ENCODE results near the gene FBXW11.
"Not testable (repeated sequence)": the region's sequence is repeated elsewhere in the genome, so short reads cannot be mapped to it uniquely, and the experiment has no call there.

Gene FBXW11

DNA sequence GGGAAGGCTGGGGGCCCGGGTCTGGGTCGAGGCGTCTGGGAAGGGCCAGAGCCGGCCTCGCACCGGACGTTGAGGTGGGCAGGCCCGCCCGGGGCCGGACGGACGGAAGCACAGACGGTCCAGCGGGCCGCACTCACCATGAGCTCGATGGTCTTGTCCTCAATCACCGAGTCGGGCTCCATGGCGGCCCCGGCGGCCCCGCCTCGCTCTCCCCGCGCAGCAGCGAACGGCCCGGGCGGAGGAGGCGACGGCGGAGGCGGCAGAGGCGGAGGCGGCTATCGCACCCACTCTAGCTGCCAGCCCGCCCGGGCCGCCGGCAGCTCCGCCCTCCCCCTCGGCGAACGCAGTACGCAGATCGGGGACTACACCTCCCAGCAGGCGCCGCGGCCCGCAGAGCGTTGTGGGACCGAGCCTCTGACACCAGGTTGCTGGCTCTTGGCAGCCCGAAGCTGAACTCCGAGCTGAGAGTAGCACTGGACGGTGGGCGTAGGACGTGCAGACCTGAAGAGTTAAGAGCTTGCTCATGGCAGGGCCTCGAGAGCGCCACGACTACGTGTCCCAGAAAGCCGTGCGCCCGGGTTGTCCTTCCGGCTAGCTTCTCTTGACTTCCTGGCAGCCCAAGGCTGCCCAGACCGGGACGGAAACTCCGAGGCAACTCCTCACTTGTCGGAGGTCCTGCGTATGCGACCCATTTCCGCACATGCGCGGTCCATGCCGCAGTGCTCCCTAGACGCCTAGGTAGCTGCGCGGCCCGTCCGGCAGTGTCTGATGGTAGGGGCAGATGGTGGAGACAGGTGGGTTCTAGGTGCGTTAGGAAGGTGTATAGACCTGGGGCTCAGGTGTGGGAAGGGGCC lies at the start of gene FBXW11:
Gene FBXW11, minus strand, starts transcription at position 318 of the 854 bp plus-strand sequence. Its CDS starts 136 bp downstream, at position 182.
- peak; percentile 94 for DNase-seq (ENCODE audit: low read depth)

DNA sequence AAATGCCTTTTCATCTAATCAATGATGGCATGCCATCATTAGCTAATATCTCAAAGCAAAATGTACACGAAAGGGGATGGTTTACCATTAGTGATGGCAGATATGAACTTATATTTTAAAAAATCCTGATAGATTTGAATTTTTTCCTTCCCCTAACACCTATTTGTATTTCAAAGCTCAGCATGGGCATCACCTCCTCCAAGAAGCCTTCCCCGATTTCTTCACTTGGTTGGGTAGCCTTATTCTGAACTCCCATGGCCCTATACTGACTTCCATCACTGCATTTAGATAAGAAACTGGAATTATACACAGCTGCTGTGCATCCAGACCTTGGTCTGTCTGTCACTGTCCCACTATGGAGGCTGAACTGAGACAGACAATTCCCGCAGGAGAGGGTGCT lies 49.6 kb upstream of the FBXW11 start:
- no peak for DNase-seq (ENCODE audit: low read depth)

DNA sequence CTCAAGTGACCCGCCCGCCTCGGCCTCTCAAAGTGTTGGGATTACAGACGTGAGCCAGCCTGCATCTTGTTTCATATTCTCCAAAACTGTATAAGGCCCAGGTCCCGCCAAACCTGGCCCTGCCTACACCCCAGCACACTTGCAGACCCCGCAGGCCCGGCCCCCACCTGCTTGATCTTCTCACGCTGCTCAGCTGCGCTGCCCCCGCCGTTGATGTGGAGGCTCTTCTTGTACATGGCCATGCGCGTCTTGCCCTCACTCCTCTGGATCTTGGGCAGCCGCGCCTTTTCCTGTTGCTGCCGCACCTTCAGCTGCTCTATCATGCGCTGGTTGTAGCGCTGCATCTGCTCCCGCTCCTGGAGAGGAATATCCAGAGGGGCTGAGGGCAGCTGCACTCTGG lies 49.0 kb upstream of the FBXW11 start:
- DNase-seq (ENCODE audit: low read depth), result no peak

DNA sequence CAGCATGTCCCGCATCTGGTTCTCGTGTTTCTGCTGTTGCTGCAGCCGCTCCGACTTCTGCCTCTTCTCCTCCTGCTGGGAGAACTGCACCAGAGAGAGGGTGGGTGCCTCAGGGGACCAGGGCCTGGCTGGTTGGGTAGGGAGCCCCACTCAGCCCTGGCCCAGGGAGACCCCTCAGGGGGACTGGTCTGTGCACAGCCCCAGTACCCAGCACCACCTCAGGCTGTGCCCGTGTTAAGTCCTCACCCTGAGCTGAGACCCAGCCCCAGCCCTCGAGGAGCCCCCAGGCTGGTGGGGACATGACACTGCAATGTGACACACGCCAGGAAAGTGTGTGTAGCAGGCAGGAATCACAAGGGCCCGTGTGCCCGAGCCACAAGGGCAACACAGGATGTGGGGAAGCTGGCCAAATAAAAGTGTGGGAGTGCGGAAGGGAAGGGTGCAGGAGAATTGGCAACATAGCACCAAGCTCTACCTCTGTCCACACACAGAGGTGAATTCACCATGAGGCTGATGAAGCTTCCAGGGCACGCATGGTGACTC lies 48.2 kb upstream of the FBXW11 start:
- no peak for DNase-seq (ENCODE audit: low read depth)

DNA sequence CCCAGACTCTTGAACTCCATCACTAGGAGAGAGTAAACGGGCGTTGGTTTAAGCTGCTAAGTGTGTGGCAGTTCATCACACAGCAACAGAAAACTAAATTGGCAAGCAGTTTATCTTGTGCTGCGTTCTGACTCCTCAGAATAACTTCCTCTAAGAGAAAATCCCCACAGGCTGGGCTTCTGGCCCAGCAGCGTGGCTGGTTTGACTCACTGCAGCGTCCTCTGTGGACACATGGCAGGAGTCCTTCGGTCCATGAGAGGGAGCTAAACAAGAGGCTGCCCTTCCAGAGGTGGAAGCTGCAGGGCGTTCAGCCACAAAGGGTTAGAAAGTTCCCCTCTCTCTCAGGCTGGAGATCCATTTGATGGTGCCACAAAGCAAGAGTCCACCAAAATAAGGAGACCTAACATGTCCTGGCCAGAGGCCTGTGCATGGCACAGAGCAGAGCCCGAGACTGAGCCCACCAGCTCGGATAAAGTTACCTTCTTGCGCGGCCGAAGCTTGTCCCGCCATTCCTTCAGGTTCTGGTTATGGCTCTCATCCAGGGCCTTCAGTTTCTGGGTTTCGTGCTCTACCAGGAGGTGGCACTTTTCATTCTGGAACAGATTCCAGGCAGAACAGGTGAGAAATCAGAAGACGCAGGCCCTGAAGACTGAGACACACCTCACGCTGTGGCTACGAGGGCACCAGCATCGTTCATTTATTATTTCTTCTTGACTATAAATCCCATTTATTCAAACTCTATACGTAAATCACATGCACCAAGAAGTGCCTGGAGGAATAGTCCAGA lies 46.2 kb upstream of the FBXW11 start:
- peak; percentile 33 for DNase-seq (ENCODE audit: low read depth)

DNA sequence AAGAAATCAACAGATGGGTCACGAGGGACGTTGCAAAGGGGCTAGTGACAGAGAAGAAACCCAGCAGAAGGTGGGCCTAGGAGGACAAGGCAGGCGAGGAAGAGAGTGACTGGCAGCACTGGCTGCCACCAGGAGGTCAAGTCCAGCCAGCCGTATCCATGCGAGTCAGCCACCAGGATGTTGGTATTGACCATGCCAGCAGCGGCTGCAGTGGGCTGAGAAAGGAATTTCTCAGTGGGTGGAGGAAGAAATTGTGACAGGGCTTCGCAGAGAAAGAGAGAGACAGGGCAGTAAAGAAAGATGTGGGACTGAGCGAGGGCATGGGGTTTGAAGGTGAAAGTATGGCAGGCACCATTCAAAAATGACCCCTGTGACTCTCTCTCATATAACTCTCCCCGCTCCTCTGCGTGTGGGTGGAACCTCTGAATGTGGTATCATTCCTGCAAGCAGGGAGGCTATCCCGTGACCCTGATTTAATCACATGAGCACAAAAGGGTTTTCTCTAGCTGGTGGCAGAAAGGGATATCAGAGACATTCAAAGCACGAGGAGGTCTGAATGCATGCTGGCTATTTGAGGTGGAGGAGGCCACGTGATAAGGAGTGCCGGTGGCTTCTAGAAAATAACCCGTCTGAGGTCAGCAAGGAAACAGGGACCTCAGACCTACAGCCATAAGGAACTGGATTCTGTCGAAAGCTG lies 45.4 kb upstream of the FBXW11 start:
- DNase-seq (ENCODE audit: low read depth), result no peak

DNA sequence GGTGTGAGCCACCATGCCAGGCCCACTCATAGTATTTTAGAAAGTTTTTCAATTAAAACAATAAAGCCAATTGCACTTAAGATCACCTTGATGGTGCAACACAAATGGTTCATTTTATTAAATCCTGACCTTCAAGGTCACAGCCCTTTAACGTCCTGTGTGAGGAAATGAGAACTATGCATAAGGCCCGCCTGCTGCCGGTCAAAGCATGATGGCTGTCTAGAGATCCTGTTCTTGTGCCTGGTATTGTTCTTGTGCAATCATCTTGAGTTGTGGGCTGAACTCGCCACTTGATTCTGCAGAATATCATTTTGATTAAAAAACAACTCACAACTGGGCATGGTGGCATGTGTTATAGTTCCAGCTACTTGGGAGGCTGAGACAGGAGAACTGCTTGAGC lies 43.6 kb upstream of the FBXW11 start:
- DNase-seq (ENCODE audit: low read depth), result no peak

DNA sequence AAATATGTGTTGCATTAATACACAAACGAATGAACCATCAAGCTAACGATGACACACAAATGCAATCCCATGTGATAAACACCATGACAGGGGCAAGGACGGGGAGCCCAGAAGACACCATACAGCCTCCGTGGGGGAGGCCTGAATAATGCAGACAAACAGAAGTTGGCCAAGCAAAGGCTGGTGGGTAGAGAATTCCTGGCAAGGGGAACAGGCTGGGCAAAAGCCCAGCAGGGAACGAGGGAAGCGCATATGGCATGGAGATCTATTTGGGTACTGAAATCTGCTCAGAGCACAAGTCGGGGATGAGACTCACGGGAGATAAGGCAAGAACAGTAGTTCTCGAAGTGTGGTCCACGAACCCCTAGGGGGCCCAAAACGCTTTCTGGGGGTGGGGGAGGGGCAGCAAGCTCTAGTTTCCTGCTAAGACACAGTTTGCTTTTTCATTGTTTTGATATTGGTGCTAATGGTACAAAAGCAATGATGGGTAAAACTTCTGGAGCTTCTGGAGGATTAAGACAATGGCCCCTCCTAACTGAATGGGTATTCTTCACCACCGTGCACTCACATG lies 42.9 kb upstream of the FBXW11 start:
- DNase-seq (ENCODE audit: low read depth), result no peak

DNA sequence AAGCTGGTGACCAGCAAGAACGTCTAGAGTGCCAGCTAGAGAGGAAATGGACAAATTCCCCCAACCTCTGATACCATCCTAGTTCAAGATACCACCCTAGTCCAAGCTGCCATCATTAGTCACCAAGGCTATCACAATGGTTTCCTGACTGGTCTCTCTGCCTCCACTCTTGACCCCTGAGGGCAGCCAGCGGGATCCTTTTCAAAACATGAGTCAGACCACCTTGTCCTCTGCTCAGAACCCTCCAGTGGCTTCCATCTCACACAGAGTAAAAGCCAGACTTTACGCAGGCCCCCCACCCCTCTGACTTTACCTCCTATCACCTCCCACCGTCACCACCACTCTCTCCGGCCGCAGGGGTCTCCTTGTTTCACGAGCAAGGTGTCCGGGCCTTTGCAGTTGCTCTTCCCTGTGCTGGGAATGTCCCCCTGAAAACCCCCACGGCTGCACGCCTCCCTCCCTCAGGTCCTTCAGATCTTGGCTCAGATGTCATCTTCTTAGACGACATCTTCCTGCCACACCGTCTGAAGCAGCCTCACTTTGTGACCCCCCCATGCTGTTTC lies 42.2 kb upstream of the FBXW11 start:
- DNase-seq (ENCODE audit: low read depth), result no peak

DNA sequence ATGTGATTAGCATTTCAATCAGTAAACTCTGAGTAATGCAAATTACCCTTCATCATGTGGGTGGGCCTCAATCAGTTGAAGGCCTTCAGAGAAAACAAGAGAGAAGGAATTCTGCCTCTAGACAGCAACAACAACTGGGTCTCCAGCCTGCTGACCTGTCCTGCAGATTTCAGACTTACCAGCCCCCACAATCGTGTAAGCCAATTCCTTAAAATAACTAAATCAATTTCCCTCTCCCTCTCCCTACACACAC lies 41.7 kb upstream of the FBXW11 start:
- no peak for DNase-seq (ENCODE audit: low read depth)

DNA sequence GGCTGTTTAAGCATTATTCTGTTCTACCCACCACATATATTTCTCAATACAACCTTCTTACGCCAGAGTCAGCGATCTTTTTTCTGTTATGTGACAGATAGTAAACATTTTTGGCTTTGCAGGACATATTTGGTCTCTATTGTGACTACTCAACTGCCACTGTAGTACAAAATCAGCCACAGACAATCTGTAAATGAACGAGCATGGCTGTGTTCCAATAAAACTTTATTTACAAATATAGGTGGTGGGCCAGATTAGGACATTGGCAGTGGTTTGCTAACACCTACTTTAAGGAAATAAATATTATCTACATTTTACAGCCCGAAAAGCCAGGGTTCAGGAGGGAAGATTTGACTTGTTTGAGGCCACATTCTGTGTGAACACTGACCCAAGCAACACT lies 40.2 kb upstream of the FBXW11 start:
- no peak for DNase-seq (ENCODE audit: low read depth)

DNA sequence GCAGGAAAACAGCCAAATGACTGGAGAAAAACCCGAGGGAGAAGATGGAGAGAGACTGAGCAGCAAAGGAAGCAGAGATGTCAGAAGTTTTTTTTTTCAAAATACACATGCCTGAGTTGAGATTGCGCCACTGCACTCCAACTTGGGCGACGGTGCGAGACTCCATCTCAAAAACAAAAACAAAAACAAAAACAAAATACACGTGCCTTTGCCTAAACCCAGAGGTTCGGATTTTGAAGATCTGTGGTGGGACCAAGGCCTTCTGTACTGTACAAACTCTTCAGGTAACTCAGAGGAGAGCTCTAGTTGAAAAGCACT lies 38.8 kb upstream of the FBXW11 start:
- DNase-seq (ENCODE audit: low read depth), result no peak

DNA sequence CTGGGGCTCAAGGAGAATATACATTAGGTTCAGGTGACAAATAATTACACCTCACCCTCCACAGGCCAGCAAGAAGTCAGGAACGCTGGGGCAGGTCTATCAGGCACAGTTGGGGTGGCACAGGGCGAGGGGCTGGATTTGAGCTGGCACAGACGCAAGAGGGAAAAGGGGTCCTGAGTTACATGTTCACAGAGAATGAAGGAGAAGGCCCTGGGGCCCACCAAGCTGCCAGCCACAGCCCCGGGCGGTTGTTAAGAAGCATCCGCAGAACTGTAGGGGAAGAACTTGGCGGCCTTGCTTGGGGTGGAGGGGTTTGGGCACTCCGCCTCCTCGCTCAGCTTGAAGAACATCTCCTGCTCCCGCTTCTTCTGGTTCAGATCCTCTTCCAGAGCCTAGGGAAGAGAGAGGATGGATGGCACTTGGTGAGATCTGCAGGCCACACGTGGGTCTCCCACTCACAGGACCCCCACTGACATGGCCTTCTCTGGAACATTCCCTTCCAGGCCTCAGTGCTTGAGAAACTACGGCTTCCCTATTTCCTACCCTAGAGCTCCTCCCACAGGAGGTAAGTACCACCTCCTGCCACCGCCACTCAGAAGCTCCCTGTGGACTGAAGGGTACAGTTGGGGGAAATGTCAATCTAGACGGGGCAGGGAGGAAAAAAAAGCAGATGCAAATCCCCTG lies 38.3 kb upstream of the FBXW11 start:
- DNase-seq (ENCODE audit: low read depth), result no peak

DNA sequence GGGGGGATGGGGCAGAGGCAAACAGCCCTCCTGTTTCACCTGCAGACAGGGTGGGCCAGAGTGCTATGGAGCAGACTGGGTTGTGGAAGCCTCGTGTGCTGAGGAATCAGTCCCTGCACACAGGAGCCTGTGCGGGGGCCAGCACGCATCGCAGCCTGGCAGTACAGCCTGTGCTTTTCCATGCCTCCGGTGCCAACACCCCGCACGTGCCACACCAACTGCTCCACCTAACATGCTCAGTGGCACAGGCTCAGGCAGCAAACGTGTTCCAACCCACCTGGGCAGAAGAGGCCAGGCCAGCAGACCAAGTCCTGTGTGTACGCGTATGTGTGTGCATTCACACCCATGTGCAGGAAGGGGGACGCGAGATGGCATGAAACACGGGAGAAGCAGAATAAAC lies 37.4 kb upstream of the FBXW11 start:
- no peak for DNase-seq (ENCODE audit: low read depth)

DNA sequence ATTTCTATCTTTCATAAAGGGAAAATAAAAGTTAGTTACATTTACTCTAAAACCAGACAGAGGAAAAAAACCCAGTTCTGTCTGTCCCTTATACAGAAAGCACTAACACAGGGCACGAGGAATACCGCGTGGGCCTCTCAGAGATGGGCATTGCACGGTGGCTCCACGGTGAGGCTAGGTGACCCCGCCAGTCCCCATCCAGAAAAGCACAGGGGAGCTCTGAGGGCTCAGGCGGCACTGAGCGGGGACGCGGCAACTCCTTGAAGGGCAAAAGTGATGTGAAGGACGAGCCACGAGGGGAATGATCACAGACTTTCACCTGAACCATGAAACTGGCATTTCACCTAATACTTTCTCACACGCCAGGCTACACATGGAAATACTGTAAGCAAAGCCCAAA lies 35.7 kb upstream of the FBXW11 start:
- no peak for DNase-seq (ENCODE audit: low read depth)

DNA sequence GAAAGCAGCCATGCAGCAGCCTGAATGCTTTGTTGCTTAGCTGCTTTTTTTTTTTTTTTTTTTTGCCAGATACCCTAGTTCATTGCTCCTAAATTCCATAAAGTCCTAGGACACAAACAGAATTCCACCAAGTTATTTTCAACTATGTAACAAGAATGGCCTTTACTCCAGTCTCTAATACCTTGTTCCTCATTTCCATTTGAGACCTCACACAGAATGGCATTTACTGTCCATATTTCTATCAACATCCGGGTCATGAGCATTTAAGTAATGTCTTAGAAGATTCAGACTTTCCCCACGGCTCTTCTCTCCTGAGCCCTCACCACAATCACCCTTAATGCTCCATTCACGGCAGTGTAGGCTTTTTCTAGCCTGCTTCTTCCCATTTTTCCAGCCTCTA lies 31.7 kb upstream of the FBXW11 start:
- DNase-seq (ENCODE audit: low read depth), result no peak

DNA sequence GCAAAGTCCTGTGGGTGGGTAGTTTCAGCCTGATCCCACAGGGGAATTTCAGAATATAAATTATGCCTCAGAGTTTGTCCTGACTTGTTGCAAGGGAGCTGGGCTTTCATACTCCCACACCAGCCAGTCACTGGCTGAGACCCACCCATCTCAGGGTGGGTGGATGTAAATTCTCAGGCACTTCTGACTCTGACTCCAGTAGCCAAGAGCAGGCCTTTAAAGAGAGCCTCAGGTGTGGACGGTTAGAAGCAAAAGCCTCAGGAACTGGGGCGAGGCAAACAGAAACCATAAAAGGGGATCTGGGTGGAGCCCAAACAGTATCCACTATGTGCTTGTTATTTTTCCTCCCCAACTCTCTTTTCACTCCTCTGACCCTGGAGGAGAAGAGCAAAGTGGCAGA lies 28.6 kb upstream of the FBXW11 start:
- no peak for DNase-seq (ENCODE audit: low read depth)

DNA sequence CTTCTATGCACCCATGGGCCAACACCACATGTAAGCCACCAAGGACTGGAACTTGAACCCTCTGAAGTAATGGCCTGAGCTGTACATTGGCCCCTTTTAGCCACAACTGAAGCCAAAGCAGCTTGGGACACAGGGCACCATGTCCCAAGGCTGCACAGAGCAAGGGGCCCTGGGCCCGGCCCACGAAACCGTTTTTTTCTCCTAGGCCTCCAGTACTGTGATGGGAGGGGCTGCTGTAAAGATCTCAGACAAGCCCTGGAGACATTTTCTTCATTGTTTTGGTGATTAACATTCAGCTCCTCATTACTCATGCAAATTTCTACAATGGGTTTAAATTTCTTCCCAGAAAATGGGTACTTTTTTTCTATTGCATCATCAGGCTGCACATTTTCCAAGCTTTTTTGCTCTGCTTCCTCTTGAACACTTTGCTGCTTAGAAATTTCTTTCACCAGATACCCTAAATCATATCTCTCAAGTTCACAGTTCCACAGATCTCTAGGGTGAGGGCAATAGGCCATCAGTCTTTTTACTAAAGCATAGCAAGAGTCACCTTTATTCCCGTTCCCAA lies 25.5 kb upstream of the FBXW11 start:
- no peak for DNase-seq (ENCODE audit: low read depth)

DNA sequence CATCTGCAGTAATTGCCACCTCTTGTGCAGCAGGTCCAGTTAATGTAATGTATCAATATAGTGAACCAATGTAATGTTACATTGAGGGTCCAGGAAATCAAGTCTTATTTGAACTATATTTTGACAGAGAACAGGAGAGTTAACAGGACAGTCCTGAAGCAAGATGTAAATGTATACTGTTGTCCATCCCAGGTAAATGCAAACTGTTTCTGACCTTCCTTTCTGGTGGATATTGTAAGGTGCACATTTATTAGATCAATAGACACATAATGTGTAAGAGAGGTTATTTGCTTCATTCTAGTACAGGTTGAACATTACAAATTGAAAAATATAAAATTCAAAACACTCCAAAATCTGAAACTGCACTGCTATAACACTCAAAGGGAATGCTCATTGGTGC lies 23.4 kb upstream of the FBXW11 start:
- DNase-seq (ENCODE audit: low read depth), result no peak

DNA sequence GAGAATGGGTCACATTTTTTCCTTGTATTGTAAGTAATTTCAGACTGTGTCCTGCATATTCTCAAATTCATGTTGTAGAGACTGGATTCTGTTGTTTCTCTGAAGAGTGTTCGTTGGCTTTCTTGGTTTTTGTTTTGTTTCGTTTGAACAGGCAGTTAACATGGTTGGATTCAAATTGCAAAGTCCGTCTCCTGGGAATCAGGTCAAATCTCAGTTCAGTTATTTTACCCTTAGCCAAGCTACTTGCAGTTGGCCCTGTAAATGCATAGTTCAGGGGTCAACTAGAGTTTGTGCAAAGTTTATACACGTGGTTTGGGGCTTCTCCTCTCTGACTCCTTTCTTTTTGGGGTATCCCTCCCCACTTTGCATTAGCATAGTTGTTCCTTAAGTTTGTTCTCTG lies 21.7 kb upstream of the FBXW11 start:
- no peak for DNase-seq (ENCODE audit: low read depth)

DNA sequence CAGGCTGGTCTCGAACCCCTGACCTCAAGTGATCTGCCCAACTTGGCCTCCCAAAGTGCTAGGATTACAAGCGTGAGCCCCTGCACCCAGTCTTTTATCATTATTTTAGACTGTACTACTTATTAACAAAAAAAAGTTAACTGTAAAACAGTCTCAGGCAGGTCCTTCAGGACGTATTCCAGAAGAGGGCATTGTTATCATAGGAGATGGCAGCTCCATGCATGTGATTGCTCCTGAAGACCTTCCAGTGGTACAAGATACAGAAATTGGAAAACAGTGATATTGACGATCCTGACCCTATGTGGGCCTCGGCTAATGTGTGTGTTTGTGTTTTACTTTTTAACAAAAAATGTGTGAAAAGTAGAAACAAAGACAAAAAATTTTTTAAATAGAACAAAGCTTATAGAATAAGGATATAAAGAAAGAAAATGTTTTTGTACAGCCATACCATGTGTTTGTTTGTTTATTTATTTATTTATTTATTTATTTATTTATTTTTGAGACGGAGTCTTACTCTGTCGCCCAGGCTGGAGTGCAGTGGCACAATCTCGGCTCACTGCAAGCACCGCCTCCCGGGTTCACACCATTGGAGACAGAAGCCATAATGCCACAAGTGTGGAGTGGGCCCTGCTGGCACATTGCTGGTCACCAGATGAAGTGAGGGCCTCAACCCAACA lies 13.8 kb upstream of the FBXW11 start:
- DNase-seq (ENCODE audit: low read depth), result not testable (repeated sequence)

All from fibroblast of the conjunctiva (primary cell).